NT2/D1 (cell line): ENCODE data around the gene FMO1.

Source experiments
- SUZ12 ChIP-seq: IDR thresholded peaks from 2 replicates; pipeline ENCODE4 v1.6.1; 2011; ENCODE audit not compliant: insufficient read length, insufficient read depth; ENCODE audit errors: extremely low read depth
- YY1 ChIP-seq: IDR thresholded peaks from 2 replicates; pipeline ENCODE4 v1.6.1; 2011; ENCODE audit not compliant: insufficient read length, insufficient read depth
- ZNF274 ChIP-seq: IDR thresholded peaks from 2 replicates; pipeline ENCODE4 v1.6.1; 2011; ENCODE audit warnings: mild to moderate bottlenecking, low read depth, low read length

DNA sequence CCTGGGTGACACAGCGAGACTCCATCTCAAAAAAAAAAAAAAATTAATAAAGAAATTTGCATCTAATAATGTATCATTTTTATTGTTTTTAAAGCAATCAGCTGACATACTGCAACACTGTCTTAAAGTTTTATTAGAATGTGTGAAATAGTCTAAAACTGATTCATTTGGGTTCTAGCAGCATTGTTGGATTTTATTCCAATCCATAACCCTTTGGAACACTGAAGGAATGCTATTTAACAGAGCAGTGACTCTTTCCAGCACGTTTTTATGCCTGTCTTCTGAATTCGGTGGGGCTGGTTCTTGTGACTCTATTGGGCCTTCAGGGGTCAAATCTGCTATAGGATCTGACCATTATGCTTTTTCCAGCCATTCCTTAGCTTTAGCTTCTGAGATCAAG is 47.5 kb downstream of the FMO1 start:
- TF ChIP-seq YY1 (no peak), ZNF274 (no peak), SUZ12 (no peak)
